GM18951 (cell line): ENCODE measurements around the gene ELAC1.

ENCODE experiments used
- POLR2A ChIP-seq: IDR thresholded peaks from 4 replicates; pipeline ENCODE4 v1.6.1; 2011; ENCODE audit warnings: mild to moderate bottlenecking; ENCODE audit not compliant: insufficient read length, insufficient read depth; ENCODE audit errors: extremely low read depth
- in situ Hi-C: fragments of 300-500 bp; cut with MboI; formaldehyde crosslinking; loops from one replicate; pipeline ENCODE4 v1.12.0; 2022; ENCODE audit warnings: low sequenced_read_pairs, mixed read lengths, inconsistent platforms; ENCODE audit not compliant: unreplicated experiment

Gene ELAC1

DNA sequence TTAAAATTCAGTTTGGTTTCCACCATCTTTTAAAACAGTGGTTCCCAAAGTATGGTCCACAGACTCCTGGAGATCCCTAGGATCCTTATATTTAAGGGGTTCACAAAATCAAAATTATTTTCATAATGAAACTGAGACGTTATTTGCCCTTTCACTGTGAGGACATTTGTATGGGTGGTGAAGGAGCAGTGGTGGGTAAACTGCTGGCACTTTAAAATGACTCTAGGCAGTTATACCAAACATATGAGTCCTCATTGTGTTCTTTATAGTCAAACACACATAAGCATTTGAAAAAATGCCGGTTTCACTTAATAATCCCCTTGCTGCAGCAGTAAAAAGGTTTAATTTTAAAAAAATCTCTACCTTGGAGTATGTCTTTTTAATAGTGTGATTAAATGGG, 69.4 kb downstream of the ELAC1 start:
- no peak for TF ChIP-seq POLR2A
- in situ Hi-C loops: no loop called here
